AG04450 (cell line): ENCODE data around the gene VRK2. TPM values are rescaled to one million over a fixed set of nuclear protein-coding genes. Genes with fewer than 3 reads are reported as not detected.
"Not testable (repeated sequence)": the region's sequence is repeated elsewhere in the genome, so short reads cannot be mapped to it uniquely, and the experiment has no call there.

Source experiments
- CTCF ChIA-PET: fragments of 300-600, 350-600 bp; formaldehyde crosslinking; extraction: SDS; loops from one replicate; lab custom pipeline; 2022; ENCODE audit warnings: antibody characterized with exemption, inconsistent platforms; lab: Charles Lee
- POLR2A ChIA-PET: fragments of 350-600 bp; formaldehyde crosslinking; extraction: SDS; loops from one replicate; lab custom pipeline; 2021; ENCODE audit warnings: antibody characterized with exemption, inconsistent platforms; lab: Yijun Ruan, JAX
- DNase-seq: peaks from one replicate; pipeline ENCODE4 v3.0.0-alpha.2; 2011; ENCODE audit warnings: low read depth, low spot score
- H3K27ac ChIP-seq: one replicate; pipeline ENCODE4 v1.5.1; 2012; ENCODE audit warnings: low read depth, low read length, control low read depth
- H3K27me3 ChIP-seq: one replicate; pipeline ENCODE4 v1.6.0; 2012; ENCODE audit warnings: low read length; ENCODE audit not compliant: control insufficient read depth, insufficient read depth
- H3K4me3 ChIP-seq: 2 replicates; pipeline ENCODE4 v1.5.1; 2011; ENCODE audit warnings: mild to moderate bottlenecking, low read depth, low read length, control low read depth
- H3K9me3 ChIP-seq: 2 replicates; pipeline ENCODE4 v1.5.1; 2012; ENCODE audit warnings: low read length; ENCODE audit not compliant: control insufficient read depth, insufficient read depth
- CTCF ChIP-seq: IDR thresholded peaks from 2 replicates; pipeline ENCODE4 v1.5.1; 2011; ENCODE audit warnings: low read depth, low read length, control low read depth, inconsistent platforms
- polyA plus RNA-seq: library from polyadenylated mRNA; depleted of rRNA; stranded (reverse); fragments of >200 nt; gene quantifications from 2 replicates; pipeline ENCODE4 v1.2.3, GENCODE V29; 2011

The VRK2 gene
- polyA plus RNA-seq, 1 experiment = 19.4 TPM

DNA sequence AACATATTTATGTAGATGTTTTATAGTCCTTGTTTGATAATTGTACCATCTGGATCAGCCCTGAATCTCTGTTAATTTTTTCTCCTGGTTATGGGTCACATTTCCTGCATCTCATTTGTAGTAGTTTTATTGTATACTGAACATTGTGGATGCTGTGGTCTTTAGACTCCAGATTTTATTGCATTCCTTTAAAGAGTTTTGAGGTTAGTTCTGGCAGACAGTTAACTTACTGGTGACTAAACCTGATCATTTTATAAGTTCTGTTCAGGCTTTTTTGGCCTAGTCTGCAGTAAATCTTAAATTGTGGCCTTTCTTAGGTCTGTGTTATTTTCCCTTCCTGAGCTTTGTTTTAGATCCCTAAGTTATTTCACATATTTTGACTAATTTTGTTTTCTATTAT is 110.2 kb downstream of the VRK2 start:
- Histone ChIP-seq H3K9me3 (no peaks in the 10 kb centered on the region), H3K4me3 (no peak overlapping the region), H3K27me3 (no peaks in the 10 kb centered on the region), H3K27ac (no peak overlapping the region)
- no peak for DNase-seq
- ChIA-PET POLR2A (no interaction called here), CTCF (interaction anchor here (1.6 kb wide), 1 partner anchor 251 kb away, joined by 5 read pairs; no protein-coding TSS in a partner anchor)
- TF ChIP-seq CTCF = no peak

GRCh38 chr2:58157754-58158153 is 111.1 kb downstream of the VRK2 start:
- Histone ChIP-seq H3K9me3 (no peaks in the 10 kb centered on the region), H3K4me3 (no peak overlapping the region), H3K27me3 (no peaks in the 10 kb centered on the region), H3K27ac (no peak overlapping the region)
- no peak for TF ChIP-seq CTCF
- POLR2A ChIA-PET = no interaction called here
- DNase-seq = no peak
- CTCF ChIA-PET = no interaction called here

DNA sequence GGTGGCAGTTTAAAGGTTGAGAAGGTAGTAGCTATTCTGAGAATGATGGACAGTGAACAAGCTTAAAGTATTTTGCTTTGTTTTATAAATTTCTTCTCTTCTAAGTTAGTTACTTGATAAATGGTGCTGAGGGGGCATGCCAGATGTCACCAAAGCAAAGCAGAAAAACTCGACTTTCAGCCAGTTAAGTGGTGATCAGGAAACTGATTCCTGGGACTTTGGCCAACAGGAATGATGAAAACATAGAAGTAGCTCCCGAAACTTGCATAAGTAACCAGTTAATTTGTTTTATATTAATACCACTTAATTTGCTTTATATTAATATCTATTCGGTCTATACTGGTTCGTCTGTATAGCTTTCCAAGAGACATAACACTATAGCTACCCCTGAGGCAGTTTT is 111.9 kb downstream of the VRK2 start:
- Histone ChIP-seq H3K9me3 (no peaks in the 10 kb centered on the region), H3K4me3 (no peak overlapping the region), H3K27ac (no peak overlapping the region), H3K27me3 (no peaks in the 10 kb centered on the region)
- ChIA-PET CTCF (no interaction called here), POLR2A (no interaction called here)
- DNase-seq = no peak
- no peak for TF ChIP-seq CTCF

DNA sequence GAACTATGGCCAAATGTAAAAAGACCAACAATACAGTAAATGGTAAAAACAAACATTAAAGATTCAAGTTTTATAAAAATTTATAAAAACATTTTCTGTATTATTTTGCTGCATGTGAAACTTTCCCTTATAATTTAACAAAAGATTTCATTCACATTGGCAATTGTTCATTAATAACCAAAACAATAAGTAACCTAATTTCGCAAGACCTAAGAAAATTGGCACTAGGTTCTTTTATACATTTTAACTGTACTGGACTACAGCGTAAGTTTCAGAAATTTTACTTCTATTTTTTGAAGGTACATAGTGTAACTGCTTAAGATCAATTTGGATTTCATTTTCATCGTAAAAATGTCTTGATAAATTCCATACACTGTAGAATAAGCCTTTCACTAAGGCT is 117.3 kb downstream of the VRK2 start:
- Histone ChIP-seq H3K27me3 (no peaks in the 10 kb centered on the region), H3K9me3 (no peaks in the 10 kb centered on the region), H3K27ac (no peak overlapping the region), H3K4me3 (no peak overlapping the region)
- POLR2A ChIA-PET = no interaction called here
- CTCF ChIA-PET = no interaction called here
- DNase-seq = no peak
- TF ChIP-seq CTCF = no peak

DNA sequence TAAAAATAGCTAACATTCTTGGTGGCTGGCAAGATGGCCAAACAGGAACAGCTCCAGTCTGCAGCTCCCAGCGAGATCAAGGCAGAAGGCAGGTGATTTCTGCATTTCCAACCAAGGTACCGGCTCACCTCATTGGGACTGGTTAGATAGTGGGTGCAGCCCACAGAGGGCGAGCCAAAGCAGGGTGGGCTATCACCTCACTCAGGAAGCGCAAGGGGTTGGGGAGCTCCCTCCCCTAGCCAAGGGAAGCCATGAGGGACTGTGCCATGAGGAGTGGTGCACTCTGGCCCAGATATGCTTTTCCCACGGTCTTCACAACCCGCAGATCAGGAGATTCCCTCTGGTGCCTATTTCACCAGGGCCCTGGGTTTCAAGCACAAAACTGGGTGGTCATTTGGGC is 121.5 kb downstream of the VRK2 start:
- not testable (repeated sequence) for H3K4me3 ChIP-seq

GRCh38 chr2:58169845-58170244 is 123.2 kb downstream of the VRK2 start:
- H3K9me3 ChIP-seq, H3K27ac ChIP-seq, POLR2A ChIA-PET, H3K27me3 ChIP-seq, H3K4me3 ChIP-seq, DNase-seq: not testable (repeated sequence)
- CTCF ChIA-PET = interaction anchor here (0.7 kb wide), 1 partner anchor 35 kb away, joined by 3 read pairs; no protein-coding TSS in a partner anchor

More for the DNA sequence above, 121.5 kb downstream of the VRK2 start:
- H3K27me3 ChIP-seq, H3K9me3 ChIP-seq, POLR2A ChIA-PET, DNase-seq, H3K27ac ChIP-seq: not testable (repeated sequence)
- CTCF ChIA-PET = interaction anchor here (1.2 kb wide), 1 partner anchor 262 kb away, joined by 4 read pairs; no protein-coding TSS in a partner anchor

GRCh38 chr2:58170334-58170933 is 123.8 kb downstream of the VRK2 start:
- POLR2A ChIA-PET, H3K4me3 ChIP-seq, DNase-seq, H3K9me3 ChIP-seq, H3K27ac ChIP-seq, H3K27me3 ChIP-seq: not testable (repeated sequence)
- CTCF ChIA-PET = interaction anchor here (0.7 kb wide), 1 partner anchor 36 kb away, joined by 3 read pairs; no protein-coding TSS in a partner anchor

DNA sequence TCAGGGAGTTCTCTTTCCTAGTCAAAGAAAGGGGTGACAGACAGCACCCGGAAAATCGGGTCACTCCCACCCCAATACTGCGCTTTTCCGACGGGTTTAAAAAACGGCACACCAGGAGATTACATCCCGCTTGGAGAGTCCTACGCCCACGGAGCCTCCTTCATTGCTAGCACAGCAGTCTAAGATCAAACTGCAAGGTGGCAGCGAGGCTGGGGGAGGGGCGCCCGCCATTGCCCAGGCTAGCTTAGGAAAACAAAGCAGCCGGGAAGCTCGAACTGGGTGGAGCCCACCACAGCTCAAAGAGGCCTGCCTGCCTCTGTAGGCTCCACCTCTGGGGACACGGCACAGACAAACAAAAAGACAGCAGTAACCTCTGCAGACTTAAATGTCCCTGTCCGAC is 125.2 kb downstream of the VRK2 start:
- DNase-seq, H3K4me3 ChIP-seq, H3K27ac ChIP-seq, CTCF ChIA-PET, H3K27me3 ChIP-seq, H3K9me3 ChIP-seq, POLR2A ChIA-PET: not testable (repeated sequence)

- POLR2A ChIA-PET = not testable (repeated sequence)
Measured at GRCh38 chr2:58177187-58177586, 130.6 kb downstream of the VRK2 start.

More at GRCh38 chr2:58177187-58177586, 130.6 kb downstream of the VRK2 start:
- CTCF ChIA-PET, H3K9me3 ChIP-seq, H3K4me3 ChIP-seq, H3K27ac ChIP-seq, H3K27me3 ChIP-seq, DNase-seq: not testable (repeated sequence)
